ENCODE data around the gene KLHDC7A.

DNA sequence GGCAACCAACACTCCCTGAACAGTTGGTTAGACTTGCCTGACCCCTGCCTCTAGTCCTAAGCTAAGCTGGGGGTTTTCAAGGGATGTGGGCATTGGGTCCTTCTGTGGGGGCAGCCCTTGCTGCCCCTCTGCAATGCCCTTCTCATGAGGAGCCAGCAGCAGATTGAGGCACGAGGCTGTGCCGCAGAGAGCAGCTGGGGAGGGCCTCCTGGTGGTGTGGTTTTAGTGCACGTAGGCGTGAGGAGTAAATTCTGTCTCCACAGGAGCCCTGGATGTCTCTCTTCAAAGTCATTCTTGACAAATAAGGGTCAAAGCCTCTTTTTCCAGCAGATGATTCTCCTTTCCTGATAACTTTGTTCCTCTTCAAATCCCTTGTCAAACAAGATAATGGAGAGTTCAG lies 31.8 kb upstream of the KLHDC7A start:
- TF ChIP-seq, protein P1, sequence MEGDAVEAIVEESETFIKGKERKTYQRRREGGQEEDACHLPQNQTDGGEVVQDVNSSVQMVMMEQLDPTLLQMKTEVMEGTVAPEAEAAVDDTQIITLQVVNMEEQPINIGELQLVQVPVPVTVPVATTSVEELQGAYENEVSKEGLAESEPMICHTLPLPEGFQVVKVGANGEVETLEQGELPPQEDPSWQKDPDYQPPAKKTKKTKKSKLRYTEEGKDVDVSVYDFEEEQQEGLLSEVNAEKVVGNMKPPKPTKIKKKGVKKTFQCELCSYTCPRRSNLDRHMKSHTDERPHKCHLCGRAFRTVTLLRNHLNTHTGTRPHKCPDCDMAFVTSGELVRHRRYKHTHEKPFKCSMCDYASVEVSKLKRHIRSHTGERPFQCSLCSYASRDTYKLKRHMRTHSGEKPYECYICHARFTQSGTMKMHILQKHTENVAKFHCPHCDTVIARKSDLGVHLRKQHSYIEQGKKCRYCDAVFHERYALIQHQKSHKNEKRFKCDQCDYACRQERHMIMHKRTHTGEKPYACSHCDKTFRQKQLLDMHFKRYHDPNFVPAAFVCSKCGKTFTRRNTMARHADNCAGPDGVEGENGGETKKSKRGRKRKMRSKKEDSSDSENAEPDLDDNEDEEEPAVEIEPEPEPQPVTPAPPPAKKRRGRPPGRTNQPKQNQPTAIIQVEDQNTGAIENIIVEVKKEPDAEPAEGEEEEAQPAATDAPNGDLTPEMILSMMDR (conservative IDR thresholded peaks at IDR 0.05): no peak
- TF ChIP-seq ZFX (IDR thresholded peaks at IDR 0.05): no peak
